IMR-90 (cell line): Measurements from ENCODE around the gene UBR4. TPM values are rescaled to one million over a fixed set of nuclear protein-coding genes. Genes with fewer than 3 reads are reported as not detected.

ENCODE experiments used
- ATAC-seq: fragments of 200-7000 bp; cut with Tn5 transposase; 2 replicates; pipeline ENCODE4 v1.9.1; 2020; ENCODE audit warnings: low read depth, mild to moderate bottlenecking, moderate library complexity
- BruUV-seq: library from RNA; stranded (reverse); fragments of 400-500 nt; replicated peaks from 2 replicates; lab custom pipeline; 2021; lab: Mats Ljungman, UMichigan
- CTCF ChIA-PET: fragments of 300-600 bp; formaldehyde crosslinking; extraction: SDS; loops from one replicate; lab custom pipeline; 2021; ENCODE audit warnings: antibody characterized with exemption; lab: Yijun Ruan, JAX
- POLR2A ChIA-PET: fragments of 300-600 bp; sonication (Branson Sonifier 250); formaldehyde crosslinking; loops from one replicate; lab custom pipeline; 2022; ENCODE audit warnings: antibody characterized with exemption; ENCODE audit not compliant: unreplicated experiment; lab: Charles Lee
- DNase-seq: peaks from one replicate; pipeline ENCODE4 v3.0.0; 2013
- H2AFZ ChIP-seq: replicated peaks from 2 replicates; pipeline ENCODE3; 2013; ENCODE audit warnings: low read length, mild to moderate bottlenecking; ENCODE audit not compliant: poor library complexity
- H2AK5ac ChIP-seq: 2 replicates; pipeline ENCODE4 v1.6.1; 2013; ENCODE audit warnings: low read depth, low read length, inconsistent platforms
- H2AK9ac ChIP-seq: replicated peaks from 2 replicates; pipeline ENCODE3; 2013; ENCODE audit warnings: mild to moderate bottlenecking, low read depth, low read length, moderate library complexity; ENCODE audit not compliant: poor library complexity
- H2BK120ac ChIP-seq: 2 replicates; pipeline ENCODE4 v1.6.1; 2013; ENCODE audit warnings: low read depth, low read length, inconsistent platforms
- H2BK15ac ChIP-seq: 3 replicates; pipeline ENCODE4 v1.6.1; 2013; ENCODE audit warnings: low read depth, low read length, inconsistent platforms
- H2BK20ac ChIP-seq: 2 replicates; pipeline ENCODE4 v1.6.1; 2013; ENCODE audit warnings: low read depth, mild to moderate bottlenecking, inconsistent platforms, low read length, moderate library complexity
- H2BK5ac ChIP-seq: 2 replicates; pipeline ENCODE4 v1.6.1; 2013; ENCODE audit warnings: mild to moderate bottlenecking, low read depth, low read length, inconsistent platforms; ENCODE audit not compliant: poor library complexity, severe bottlenecking
- H3K14ac ChIP-seq: replicated peaks from 2 replicates; pipeline ENCODE4 v1.6.1; 2013; ENCODE audit warnings: low read depth, low read length, inconsistent platforms
- H3K18ac ChIP-seq: 2 replicates; pipeline ENCODE4 v1.6.1; 2013; ENCODE audit warnings: low read depth, low read length, control low read depth
- H3K23ac ChIP-seq: 2 replicates; pipeline ENCODE4 v1.6.1; 2013; ENCODE audit warnings: low read depth, low read length, inconsistent platforms
- H3K27ac ChIP-seq: 2 replicates; pipeline ENCODE4 v1.5.1; 2013; ENCODE audit warnings: mild to moderate bottlenecking, control low read depth, low read length; ENCODE audit not compliant: insufficient read depth
- H3K27me3 ChIP-seq: 2 replicates; pipeline ENCODE4 v1.6.1; 2013; ENCODE audit warnings: low read length; ENCODE audit not compliant: control insufficient read depth, insufficient read depth
- H3K36me3 ChIP-seq: 2 replicates; pipeline ENCODE4 v1.6.1; 2013; ENCODE audit warnings: low read length, mixed read lengths; ENCODE audit not compliant: control insufficient read depth, insufficient read depth
- H3K4ac ChIP-seq: 2 replicates; pipeline ENCODE4 v1.6.1; 2013; ENCODE audit warnings: low read depth, low read length, inconsistent platforms
- H3K4me1 ChIP-seq: 2 replicates; pipeline ENCODE4 v1.6.1; 2013; ENCODE audit warnings: low read length, mixed read lengths; ENCODE audit not compliant: control insufficient read depth, insufficient read depth
- H3K4me2 ChIP-seq: 2 replicates; pipeline ENCODE4 v1.6.1; 2013; ENCODE audit warnings: low read depth, mild to moderate bottlenecking, control low read depth, low read length, moderate library complexity
- H3K4me3 ChIP-seq: 2 replicates; pipeline ENCODE4 v1.5.1; 2013; ENCODE audit warnings: low read depth, mild to moderate bottlenecking, control low read depth, low read length, moderate library complexity; ENCODE audit not compliant: insufficient read depth
- H3K56ac ChIP-seq: 2 replicates; pipeline ENCODE4 v1.6.1; 2013; ENCODE audit warnings: low read length, inconsistent platforms; ENCODE audit not compliant: insufficient read depth; ENCODE audit errors: extremely low read depth
- H3K79me1 ChIP-seq, 2 experiments: 2 replicates each; pipeline ENCODE4 v1.6.1; 2013; ENCODE audit warnings: low read length in 2 of 2, inconsistent platforms in 1 of 2, low read depth in 1 of 2
- H3K9ac ChIP-seq: 2 replicates; pipeline ENCODE4 v1.6.1; 2013; ENCODE audit warnings: low read depth, low read length, control low read depth
- H3K9me1 ChIP-seq: 2 replicates; pipeline ENCODE4 v1.6.1; 2013; ENCODE audit warnings: low read length, inconsistent platforms; ENCODE audit not compliant: insufficient read depth
- H3K9me3 ChIP-seq: 2 replicates; pipeline ENCODE4 v1.6.1; 2013; ENCODE audit warnings: low read length; ENCODE audit not compliant: control insufficient read depth, insufficient read depth
- H4K20me1 ChIP-seq: 2 replicates; pipeline ENCODE4 v1.6.1; 2013; ENCODE audit warnings: low read length, inconsistent platforms; ENCODE audit not compliant: insufficient read depth
- H4K5ac ChIP-seq: 2 replicates; pipeline ENCODE4 v1.6.1; 2013; ENCODE audit warnings: mild to moderate bottlenecking, low read depth, low read length, control low read depth
- H4K8ac ChIP-seq, 2 experiments: 2 replicates each; pipeline ENCODE4 v1.6.1; 2013; ENCODE audit warnings: low read depth in 2 of 2, low read length in 2 of 2, control low read depth in 1 of 2, inconsistent platforms in 1 of 2
- H4K91ac ChIP-seq: 2 replicates; pipeline ENCODE4 v1.6.1; 2013; ENCODE audit warnings: low read depth, low read length, inconsistent platforms; ENCODE audit not compliant: insufficient read depth
- CEBPB ChIP-seq: IDR thresholded peaks from 2 replicates; pipeline ENCODE4 v1.6.1; 2012; ENCODE audit warnings: low read depth, low read length, improper control_type of control experiment
- CHD1 ChIP-seq: IDR thresholded peaks from 2 replicates; pipeline ENCODE4 v1.6.1; 2012; ENCODE audit warnings: low read depth, low read length, improper control_type of control experiment
- MAZ ChIP-seq: IDR thresholded peaks from 2 replicates; pipeline ENCODE4 v1.6.1; 2012; ENCODE audit warnings: low read depth, mild to moderate bottlenecking, low read length, improper control_type of control experiment, moderate library complexity, borderline replicate concordance
- MXI1 ChIP-seq: IDR thresholded peaks from 2 replicates; pipeline ENCODE4 v1.6.1; 2012; ENCODE audit warnings: low read depth, mild to moderate bottlenecking, low read length, moderate library complexity, borderline replicate concordance
- NFE2L2 ChIP-seq: fragments of 150-350 bp; IDR thresholded peaks from 2 replicates; pipeline ENCODE4 v1.6.1; 2016; ENCODE audit warnings: low read depth, mild to moderate bottlenecking, low read length
- POLR2A ChIP-seq: IDR thresholded peaks from 2 replicates; pipeline ENCODE4 v1.6.1; 2012; ENCODE audit warnings: mild to moderate bottlenecking, low read depth, low read length
- WGBS, 2 experiments: methylation state at CpG; one replicate each; pipeline versions ENCODE4 v1.1.5 to v1.1.7; 2013; ENCODE audit warnings: missing lambda C conversion rate in 2 of 2; ENCODE audit not compliant: insufficient read length in 1 of 2; ENCODE audit errors: extremely low coverage in 2 of 2; 5-methylcytosine and 5-hydroxymethylcytosine counted together
- dilution Hi-C: fragments of 300-500 bp; cut with HindIII; formaldehyde crosslinking; loops from one replicate; pipeline ENCODE4 v1.14.3; 2018; ENCODE audit warnings: low sequenced_read_pairs; ENCODE audit not compliant: unreplicated experiment
- in situ Hi-C: fragments of 300-500 bp; cut with MboI; formaldehyde crosslinking; loops from 3 replicates; pipeline ENCODE4 v1.14.3; 2019; ENCODE audit warnings: low sequenced_read_pairs, inconsistent platforms, mixed read lengths
- intact Hi-C: fragments of 100-400 bp; cut with micrococcal nuclease; formaldehyde crosslinking; loops from 2 replicates; pipeline ENCODE4 v1.10.0; 2022
- polyA plus RNA-seq, 3 experiments: library from polyadenylated mRNA; depleted of rRNA; stranded (reverse); fragments of >200 nt; gene quantifications; 2 replicates each; pipeline ENCODE4 v1.2.3, GENCODE V29; 2012; ENCODE audit warnings: low replicate concordance in 1 of 3
- total RNA-seq: library from RNA; depleted of rRNA; stranded (reverse); fragments of >200 nt; gene quantifications from 2 replicates; pipeline ENCODE4 v1.2.3, GENCODE V29; 2012

The UBR4 gene
- total and polyA plus RNA-seq, 2 of the 4 experiments (the other 2 are of a cell fraction): 87.8 to 121 TPM

DNA sequence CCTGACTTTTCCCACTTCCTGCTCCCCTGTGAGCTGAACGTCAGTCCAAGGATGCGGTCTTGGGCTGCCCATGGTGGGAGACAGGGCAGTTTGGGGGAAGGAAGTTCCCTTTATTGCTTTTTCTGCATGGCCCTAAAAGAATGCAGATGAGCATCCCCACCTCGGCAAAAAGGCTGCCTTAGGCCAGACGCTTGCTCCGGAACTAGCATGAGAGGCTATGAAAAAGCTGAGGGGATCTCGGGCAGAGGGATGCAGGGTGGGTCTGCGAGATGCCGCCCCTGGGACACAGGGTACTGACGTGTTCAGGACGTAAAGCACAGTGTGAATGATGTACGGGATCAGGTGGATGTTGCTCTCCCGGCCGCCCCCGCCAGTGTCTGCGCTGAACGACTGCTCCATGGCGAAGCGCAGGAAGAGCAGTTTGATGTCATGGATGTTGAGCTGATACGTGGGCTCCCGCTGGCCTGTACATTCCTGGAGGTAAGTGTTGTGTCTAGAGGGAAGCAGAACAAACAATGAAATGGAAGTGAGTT is 125.8 kb downstream of the UBR4 start:
- no peak overlapping the region for H2AK9ac ChIP-seq
- H4K20me1 ChIP-seq: peaks cover 8% of the 10 kb centered on the region
- no peak overlapping the region for H3K18ac ChIP-seq
- H3K4me1 ChIP-seq: peaks cover 17% of the 10 kb centered on the region
- no TSS peak for BruUV-seq
- peaks cover 93% of the 10 kb centered on the region for H3K36me3 ChIP-seq
- no peak overlapping the region for H2AFZ ChIP-seq
- TF ChIP-seq POLR2A (no peak), MAZ (no peak), CHD1 (no peak), CEBPB (no peak), MXI1 (no peak), NFE2L2 (no peak)
- no peak overlapping the region for H4K5ac ChIP-seq
- no peak overlapping the region for H3K4me3 ChIP-seq
- no peak overlapping the region for H3K27ac ChIP-seq
- intact Hi-C loops (no loop called here), dilution Hi-C loops (no loop called here), in situ Hi-C loops (loop anchor here (5.0 kb wide), 1 partner anchor 172 kb away; no protein-coding TSS in a partner anchor)
- no peak overlapping the region for H3K4ac ChIP-seq
- H4K8ac ChIP-seq: no peak overlapping the region
- no peak overlapping the region for H3K56ac ChIP-seq
- H3K4me2 ChIP-seq: no peak overlapping the region
- 97% methylated on average over 4 of the region's 20 CpGs; no CpG with 5 or more reads in 1 of the 2 experiments for WGBS, 2 experiments
- CTCF ChIA-PET: no interaction called here
- H3K9ac ChIP-seq: no peak overlapping the region
- no peaks in the 10 kb centered on the region for H3K9me3 ChIP-seq
- no peak overlapping the region for H2BK20ac ChIP-seq
- peaks cover 21% of the 10 kb centered on the region for H3K9me1 ChIP-seq
- no peak overlapping the region for H2BK15ac ChIP-seq
- POLR2A ChIA-PET: no interaction called here
- no peak overlapping the region for H2AK5ac ChIP-seq
- no peak overlapping the region for H2BK5ac ChIP-seq
- ATAC-seq (no peak), DNase-seq (no peak)
- no peak overlapping the region for H3K23ac ChIP-seq
- H2BK120ac ChIP-seq: no peak overlapping the region
- no peak overlapping the region for H4K91ac ChIP-seq
- H3K14ac ChIP-seq: no peak overlapping the region
- H3K27me3 ChIP-seq: no peaks in the 10 kb centered on the region
- peaks cover 37 to 72% of the 10 kb centered on the region in 2 experiments for H3K79me1 ChIP-seq
